ENCODE measurements around the gene LFNG. TPM values are rescaled to one million over a fixed set of nuclear protein-coding genes. Genes with fewer than 3 reads are reported as not detected.

LFNG gene
- total RNA-seq, result 6.2 TPM
- long read RNA-seq, partial matches to known transcripts, result 1 of 7 reads
- long read RNA-seq, other reads (novel, unspliced or antisense), result 2 of 7 reads

- intact Hi-C loops (cut with DNase I), result no loop called here
Measured at GRCh38 chr7:2519119-2519930, at the start of gene LFNG. LFNG (plus strand) TSS chr7:2519774; CDS start chr7:2519862, 88 bp downstream.

GRCh38 chr7:2470204-2471021 is 49.2 kb upstream of the LFNG start:
- intact Hi-C loops (cut with DNase I), result no loop called here
- DNase-seq (ENCODE audit: low spot score), result no peak

More at GRCh38 chr7:2519119-2519930, at the start of gene LFNG:
- DNase-seq (ENCODE audit: low spot score), result peak; percentile 93

GRCh38 chr7:2471022-2471329 is 48.6 kb upstream of the LFNG start:
- intact Hi-C loops (cut with DNase I), result no loop called here

GRCh38 chr7:2471396-2471795 is 48.2 kb upstream of the LFNG start:
- no peak for DNase-seq (ENCODE audit: low spot score)
- intact Hi-C loops (cut with DNase I), result no loop called here

More at GRCh38 chr7:2471022-2471329, 48.6 kb upstream of the LFNG start:
- DNase-seq (ENCODE audit: low spot score), result no peak

- intact Hi-C loops (cut with DNase I), result no loop called here
- no peak for DNase-seq (ENCODE audit: low spot score)
Measured at GRCh38 chr7:2472739-2473138, 46.8 kb upstream of the LFNG start.

GRCh38 chr7:2473496-2474180 is 45.9 kb upstream of the LFNG start:
- no peak for DNase-seq (ENCODE audit: low spot score)
- intact Hi-C loops (cut with DNase I), result no loop called here

- intact Hi-C loops (cut with DNase I), result no loop called here
Measured at GRCh38 chr7:2474224-2474623, 45.4 kb upstream of the LFNG start.

GRCh38 chr7:2474813-2475677 is 44.5 kb upstream of the LFNG start:
- intact Hi-C loops (cut with DNase I), result loop anchor here (5.0 kb wide), 1 partner anchor 82 kb away; the partner anchor contains the start of genes BRAT1 and IQCE
- no peak for DNase-seq (ENCODE audit: low spot score)

More at GRCh38 chr7:2474224-2474623, 45.4 kb upstream of the LFNG start:
- no peak for DNase-seq (ENCODE audit: low spot score)

GRCh38 chr7:2475678-2476015 is 43.9 kb upstream of the LFNG start:
- intact Hi-C loops (cut with DNase I), result loop anchor here (5.0 kb wide), 1 partner anchor 82 kb away; the partner anchor contains the start of genes BRAT1 and IQCE
- DNase-seq (ENCODE audit: low spot score), result no peak

GRCh38 chr7:2476298-2476697 is 43.3 kb upstream of the LFNG start, which contains the start of gene GRIFIN:
GRIFIN (minus strand) TSS chr7:2476398; CDS start chr7:2476383, 15 bp downstream.
- intact Hi-C loops (cut with DNase I), result loop anchor here (5.0 kb wide), 1 partner anchor 81 kb away; the partner anchor contains the start of genes BRAT1 and IQCE
- no peak for DNase-seq (ENCODE audit: low spot score)

- intact Hi-C loops (cut with DNase I), result loop anchor here (5.0 kb wide), 1 partner anchor 80 kb away; the partner anchor contains the start of genes BRAT1 and IQCE
- DNase-seq (ENCODE audit: low spot score), result no peak
Measured at GRCh38 chr7:2476776-2477446, 42.7 kb upstream of the LFNG start.

GRCh38 chr7:2477447-2478398 is 41.9 kb upstream of the LFNG start:
- DNase-seq (ENCODE audit: low spot score), result no peak
- intact Hi-C loops (cut with DNase I), result loop anchor here (5.0 kb wide), 1 partner anchor 80 kb away; the partner anchor contains the start of genes BRAT1 and IQCE

- intact Hi-C loops (cut with DNase I), result loop anchor here (5.0 kb wide), 1 partner anchor 79 kb away; the partner anchor contains the start of genes BRAT1 and IQCE
- no peak for DNase-seq (ENCODE audit: low spot score)
Measured at GRCh38 chr7:2478399-2478785, 41.2 kb upstream of the LFNG start.

GRCh38 chr7:2478800-2479199 is 40.8 kb upstream of the LFNG start:
- intact Hi-C loops (cut with DNase I), result loop anchor here (5.0 kb wide), 1 partner anchor 79 kb away; the partner anchor contains the start of genes BRAT1 and IQCE
- DNase-seq (ENCODE audit: low spot score), result no peak

GRCh38 chr7:2479276-2480069 is 40.1 kb upstream of the LFNG start:
- intact Hi-C loops (cut with DNase I), result loop anchor here (5.0 kb wide), 1 partner anchor 78 kb away; the partner anchor contains the start of genes BRAT1 and IQCE
- DNase-seq (ENCODE audit: low spot score), result no peak

- DNase-seq (ENCODE audit: low spot score), result no peak
- intact Hi-C loops (cut with DNase I), result no loop called here
Measured at GRCh38 chr7:2480070-2480408, 39.5 kb upstream of the LFNG start.
